Nephron progenitor cell (in vitro differentiated cells): ENCODE data around the gene ZNF212.
"Not testable (repeated sequence)": the region's sequence is repeated elsewhere in the genome, so short reads cannot be mapped to it uniquely, and the experiment has no call there.

ENCODE experiments used
- DNase-seq: peaks from one replicate; pipeline ENCODE4 v3.0.0; 2021
- H3K27ac Mint-ChIP-seq: 2 replicates; pipeline ENCODE4 v1.8.0; 2021; ENCODE audit warnings: mild to moderate bottlenecking, moderate library complexity, mixed read lengths
- H3K27me3 Mint-ChIP-seq: 2 replicates; pipeline ENCODE4 v1.8.0; 2021; ENCODE audit warnings: mild to moderate bottlenecking, low read depth, mixed read lengths; ENCODE audit not compliant: poor library complexity
- H3K36me3 Mint-ChIP-seq: 2 replicates; pipeline ENCODE4 v1.8.0; 2021; ENCODE audit warnings: low read depth, mixed read lengths
- H3K4me1 Mint-ChIP-seq: 2 replicates; pipeline ENCODE4 v1.8.0; 2021; ENCODE audit warnings: mixed read lengths
- H3K4me3 Mint-ChIP-seq: 2 replicates; pipeline ENCODE4 v1.8.0; 2021; ENCODE audit warnings: mild to moderate bottlenecking, moderate library complexity, mixed read lengths
- H3K9me3 Mint-ChIP-seq: 2 replicates; pipeline ENCODE4 v1.8.0; 2021; ENCODE audit warnings: mild to moderate bottlenecking, moderate library complexity, mixed read lengths
- CTCF ChIP-seq: fragments of 200-600 bp; sonication (generic); IDR thresholded peaks from 2 replicates; pipeline ENCODE4 v1.5.0; 2021; ENCODE audit warnings: antibody characterized with exemption

ZNF212 gene

GRCh38 chr7:149241696-149242095 is 2.2 kb downstream of the ZNF212 start:
- Mint-ChIP-seq H3K36me3 (peaks cover 46% of the 10 kb centered on the region), H3K4me3 (peak overlapping the region; percentile 99), H3K4me1 (peaks cover 22% of the 10 kb centered on the region), H3K9me3 (peaks cover 23% of the 10 kb centered on the region), H3K27me3 (peaks cover 30% of the 10 kb centered on the region), H3K27ac (no peak overlapping the region)
- no peak for TF ChIP-seq CTCF
- no peak for DNase-seq

GRCh38 chr7:149245244-149245643 is 5.8 kb downstream of the ZNF212 start:
- Mint-ChIP-seq H3K36me3 (peaks cover 56% of the 10 kb centered on the region), H3K27ac (no peak overlapping the region), H3K4me3 (no peak overlapping the region), H3K4me1 (peaks cover 27% of the 10 kb centered on the region), H3K9me3 (peaks cover 23% of the 10 kb centered on the region), H3K27me3 (peaks cover 3% of the 10 kb centered on the region)
- no peak for TF ChIP-seq CTCF
- DNase-seq = no peak

GRCh38 chr7:149245744-149246143 is 6.3 kb downstream of the ZNF212 start:
- H3K36me3 Mint-ChIP-seq = peaks cover 57% of the 10 kb centered on the region
- H3K27ac Mint-ChIP-seq = no peak overlapping the region
- TF ChIP-seq CTCF = no peak
- H3K4me3 Mint-ChIP-seq = no peak overlapping the region
- H3K4me1 Mint-ChIP-seq = peaks cover 22% of the 10 kb centered on the region
- peaks cover 19% of the 10 kb centered on the region for H3K9me3 Mint-ChIP-seq
- H3K27me3 Mint-ChIP-seq = peaks cover 3% of the 10 kb centered on the region
- no peak for DNase-seq

GRCh38 chr7:149248777-149249176 is 9.3 kb downstream of the ZNF212 start:
- no peak for TF ChIP-seq CTCF
- H3K27ac Mint-ChIP-seq = no peak overlapping the region
- H3K9me3 Mint-ChIP-seq = no peaks in the 10 kb centered on the region
- DNase-seq = no peak
- no peaks in the 10 kb centered on the region for H3K27me3 Mint-ChIP-seq
- peaks cover 50% of the 10 kb centered on the region for H3K36me3 Mint-ChIP-seq
- no peak overlapping the region for H3K4me3 Mint-ChIP-seq
- H3K4me1 Mint-ChIP-seq = peaks cover 20% of the 10 kb centered on the region

GRCh38 chr7:149250151-149250550 is 10.7 kb downstream of the ZNF212 start:
- not testable (repeated sequence) for DNase-seq, H3K27ac Mint-ChIP-seq, H3K9me3 Mint-ChIP-seq, H3K4me3 Mint-ChIP-seq, H3K27me3 Mint-ChIP-seq
- H3K36me3 Mint-ChIP-seq = peaks cover 49% of the 10 kb centered on the region
- peaks cover 16% of the 10 kb centered on the region for H3K4me1 Mint-ChIP-seq

- DNase-seq, H3K9me3 Mint-ChIP-seq, H3K27ac Mint-ChIP-seq, H3K27me3 Mint-ChIP-seq, H3K4me1 Mint-ChIP-seq, H3K4me3 Mint-ChIP-seq: not testable (repeated sequence)
- H3K36me3 Mint-ChIP-seq = peaks cover 48% of the 10 kb centered on the region
These were observed 12.1 kb downstream of the ZNF212 start for GRCh38 chr7:149251518-149251917.

- H3K4me3 Mint-ChIP-seq = no peak overlapping the region
- no peaks in the 10 kb centered on the region for H3K27me3 Mint-ChIP-seq
- H3K27ac Mint-ChIP-seq = no peak overlapping the region
- no peak for DNase-seq
- peaks cover 48% of the 10 kb centered on the region for H3K36me3 Mint-ChIP-seq
- H3K9me3 Mint-ChIP-seq = no peaks in the 10 kb centered on the region
- no peak for TF ChIP-seq CTCF
- H3K4me1 Mint-ChIP-seq = peaks cover 9% of the 10 kb centered on the region
These were observed 12.9 kb downstream of the ZNF212 start for GRCh38 chr7:149252378-149252777.
